Measurements from ENCODE around the gene E2F4.
A peak's percentile ranks its signal among the peaks of the same experiment; 100 is the strongest.

E2F4 gene

DNA sequence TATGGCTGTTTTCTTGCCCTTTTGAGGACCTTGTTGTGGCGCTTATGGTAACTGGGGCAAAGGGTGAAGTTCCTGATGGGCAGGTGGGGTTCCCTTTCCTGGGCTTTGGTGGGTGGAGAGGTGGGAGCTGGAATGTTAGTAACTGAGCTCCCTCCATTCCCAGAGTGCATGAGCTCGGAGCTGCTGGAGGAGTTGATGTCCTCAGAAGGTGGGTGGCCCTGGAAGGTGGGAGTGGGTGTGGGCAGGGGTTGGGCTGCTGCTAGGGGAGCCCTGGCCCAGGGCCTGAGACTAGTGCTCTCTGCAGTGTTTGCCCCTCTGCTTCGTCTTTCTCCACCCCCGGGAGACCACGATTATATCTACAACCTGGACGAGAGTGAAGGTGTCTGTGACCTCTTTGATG is 5.7 kb downstream of the E2F4 start:
- DNase-seq (ENCODE audit: insufficient read length, low spot score) = no peak
- TF ChIP-seq PAX5 (IDR thresholded peaks at IDR 0.05; ENCODE audit: insufficient read depth, low read length, severe bottlenecking) (no peak), POLR2AphosphoS5 (IDR thresholded peaks at IDR 0.05; ENCODE audit: low read depth, low read length) (0 out of 2 replicates have a peak, but pooled peaks have one; percentile 49)
- FAIRE-seq = no peak

DNA sequence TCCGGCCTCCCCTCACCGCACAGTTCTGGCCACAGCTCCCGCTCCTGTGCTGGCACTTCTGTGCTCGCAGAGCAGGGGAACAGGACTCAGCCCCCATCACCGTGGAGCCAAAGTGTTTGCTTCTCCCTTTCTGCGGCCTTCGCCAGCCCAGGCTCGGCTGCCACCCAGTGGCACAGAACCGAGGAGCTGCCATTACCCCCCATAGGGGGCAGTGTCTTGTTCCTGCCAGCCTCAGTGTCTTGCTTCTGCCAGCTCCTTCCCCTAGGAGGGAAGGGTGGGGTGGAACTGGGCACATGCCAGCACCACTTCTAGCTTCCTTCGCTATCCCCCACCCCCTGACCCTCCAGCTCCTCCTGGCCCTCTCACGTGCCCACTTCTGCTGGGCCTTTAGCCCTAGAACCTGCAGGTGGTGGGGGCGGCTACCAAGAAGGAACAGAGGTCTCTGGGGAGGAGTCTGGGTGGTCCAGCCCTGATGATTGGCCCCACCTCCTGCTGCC is 6.3 kb downstream of the E2F4 start:
- no peak for TF ChIP-seq POLR2A (IDR thresholded peaks at IDR 0.05; ENCODE audit: low read depth, low read length)
- no peak for TF ChIP-seq TAF1 (IDR thresholded peaks at IDR 0.05; ENCODE audit: low read depth, low read length)
- no peak for TF ChIP-seq PAX5 (IDR thresholded peaks at IDR 0.05; ENCODE audit: insufficient read depth, low read length, severe bottlenecking)
- TF ChIP-seq POU2F2 (IDR thresholded peaks at IDR 0.05; ENCODE audit: low read depth, low read length) = no peak
- no peak for TF ChIP-seq SPI1 (IDR thresholded peaks at IDR 0.05; ENCODE audit: low read depth, low read length)
- TF ChIP-seq POLR2AphosphoS5 (IDR thresholded peaks at IDR 0.05; ENCODE audit: low read depth, low read length) = no peak
- DNase-seq (ENCODE audit: insufficient read length, low spot score) = no peak
- no peak for FAIRE-seq

DNA sequence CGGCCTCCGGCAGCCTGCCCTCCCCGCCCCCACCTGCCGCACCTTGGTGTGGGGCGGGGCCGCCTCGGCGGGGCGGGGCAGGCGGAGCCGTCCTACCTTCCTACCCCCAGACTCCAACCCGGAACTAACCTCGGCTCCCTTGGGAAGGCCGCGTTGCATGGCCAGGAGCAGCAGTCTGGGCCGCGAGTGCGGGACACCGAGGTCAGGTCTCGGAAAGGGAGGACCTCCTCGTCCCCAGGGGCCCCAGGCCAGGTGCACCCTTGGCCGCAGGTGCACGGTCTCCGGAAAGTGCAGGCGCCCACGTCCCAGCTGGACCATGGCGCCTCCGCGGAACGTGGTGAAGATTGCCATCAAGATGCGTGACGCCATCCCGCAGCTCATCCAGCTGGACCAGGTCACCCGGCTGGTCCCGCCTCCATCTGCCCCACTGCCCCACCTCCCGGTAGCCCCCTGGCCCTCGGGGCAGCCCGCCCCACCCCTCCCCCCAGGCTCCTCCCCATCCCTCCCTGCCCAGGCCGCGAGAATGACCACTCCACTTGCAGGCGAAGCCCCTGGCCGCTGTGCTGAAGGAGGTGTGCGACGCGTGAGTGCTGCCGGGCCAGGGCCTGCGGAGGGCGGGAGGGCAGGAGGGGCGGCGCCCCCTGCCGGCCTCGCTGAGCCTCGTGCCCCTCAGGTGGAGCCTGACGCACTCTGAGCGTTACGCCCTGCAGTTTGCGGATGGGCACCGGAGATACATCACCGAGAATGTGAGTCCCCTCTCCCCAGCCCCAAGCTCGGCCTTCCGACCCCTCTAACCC is 7.3 kb downstream of the E2F4 start, which contains the start of gene ELMO3:
ELMO3 (plus strand) TSS at position 121 of the 797 bp plus-strand sequence; CDS start at position 317, 196 bp downstream.
- TF ChIP-seq POU2F2 (IDR thresholded peaks at IDR 0.05; ENCODE audit: low read depth, low read length) = no peak
- no peak for DNase-seq (ENCODE audit: insufficient read length, low spot score)
- FAIRE-seq = peak; percentile 90

DNA sequence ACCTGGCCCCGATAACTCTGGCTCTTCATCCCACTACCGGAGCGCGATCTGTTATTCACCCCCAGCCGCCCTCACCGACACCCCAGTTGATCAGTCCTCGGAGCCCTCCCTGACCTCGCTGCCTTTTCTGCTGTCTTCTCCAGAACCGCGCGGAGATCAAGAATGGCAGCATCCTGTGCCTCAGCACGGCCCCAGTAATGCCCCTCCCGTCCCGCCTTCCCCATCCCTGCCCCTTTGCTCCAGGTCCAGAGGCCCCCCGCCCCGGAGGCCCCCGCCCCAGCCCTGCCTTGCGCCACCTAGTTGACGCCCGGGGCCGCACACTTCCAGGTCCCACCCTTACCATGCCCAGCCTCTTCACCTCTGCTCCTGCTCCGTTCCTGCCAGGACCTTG is 7.8 kb downstream of the E2F4 start:
- no peak for TF ChIP-seq POLR2A (IDR thresholded peaks at IDR 0.05; ENCODE audit: low read depth, low read length)
- no peak for DNase-seq (ENCODE audit: insufficient read length, low spot score)
- FAIRE-seq = no peak

DNA sequence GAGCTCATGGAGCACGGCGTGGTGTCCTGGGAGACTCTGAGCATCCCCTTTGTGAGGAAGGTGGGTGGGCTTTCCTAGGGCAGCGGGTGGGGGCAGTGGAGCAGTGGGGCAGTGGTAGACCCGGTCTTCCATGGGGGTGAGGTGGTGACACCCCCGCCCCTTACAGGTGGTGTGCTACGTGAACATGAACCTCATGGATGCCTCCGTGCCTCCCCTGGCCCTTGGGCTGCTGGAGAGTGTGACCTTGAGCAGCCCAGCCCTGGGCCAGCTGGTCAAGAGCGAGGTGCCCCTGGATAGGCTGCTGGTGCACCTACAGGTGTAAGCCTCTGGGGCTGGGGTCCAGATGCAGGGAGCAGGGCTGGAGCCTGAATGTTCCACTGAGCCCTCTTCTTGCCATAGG is 8.5 kb downstream of the E2F4 start:
- no peak for DNase-seq (ENCODE audit: insufficient read length, low spot score)
- TF ChIP-seq POLR2A (IDR thresholded peaks at IDR 0.05; ENCODE audit: low read depth, low read length) = no peak
- no peak; the same call in 1 of the 2 replicates for TF ChIP-seq POLR2AphosphoS5 (IDR thresholded peaks at IDR 0.05; ENCODE audit: low read depth, low read length)
- no peak for TF ChIP-seq TAF1 (IDR thresholded peaks at IDR 0.05; ENCODE audit: low read depth, low read length)
- no peak for TF ChIP-seq PAX5 (IDR thresholded peaks at IDR 0.05; ENCODE audit: insufficient read depth, low read length, severe bottlenecking)
- TF ChIP-seq POU2F2 (IDR thresholded peaks at IDR 0.05; ENCODE audit: low read depth, low read length) = no peak
- no peak for TF ChIP-seq SPI1 (IDR thresholded peaks at IDR 0.05; ENCODE audit: low read depth, low read length)
- no peak for FAIRE-seq

DNA sequence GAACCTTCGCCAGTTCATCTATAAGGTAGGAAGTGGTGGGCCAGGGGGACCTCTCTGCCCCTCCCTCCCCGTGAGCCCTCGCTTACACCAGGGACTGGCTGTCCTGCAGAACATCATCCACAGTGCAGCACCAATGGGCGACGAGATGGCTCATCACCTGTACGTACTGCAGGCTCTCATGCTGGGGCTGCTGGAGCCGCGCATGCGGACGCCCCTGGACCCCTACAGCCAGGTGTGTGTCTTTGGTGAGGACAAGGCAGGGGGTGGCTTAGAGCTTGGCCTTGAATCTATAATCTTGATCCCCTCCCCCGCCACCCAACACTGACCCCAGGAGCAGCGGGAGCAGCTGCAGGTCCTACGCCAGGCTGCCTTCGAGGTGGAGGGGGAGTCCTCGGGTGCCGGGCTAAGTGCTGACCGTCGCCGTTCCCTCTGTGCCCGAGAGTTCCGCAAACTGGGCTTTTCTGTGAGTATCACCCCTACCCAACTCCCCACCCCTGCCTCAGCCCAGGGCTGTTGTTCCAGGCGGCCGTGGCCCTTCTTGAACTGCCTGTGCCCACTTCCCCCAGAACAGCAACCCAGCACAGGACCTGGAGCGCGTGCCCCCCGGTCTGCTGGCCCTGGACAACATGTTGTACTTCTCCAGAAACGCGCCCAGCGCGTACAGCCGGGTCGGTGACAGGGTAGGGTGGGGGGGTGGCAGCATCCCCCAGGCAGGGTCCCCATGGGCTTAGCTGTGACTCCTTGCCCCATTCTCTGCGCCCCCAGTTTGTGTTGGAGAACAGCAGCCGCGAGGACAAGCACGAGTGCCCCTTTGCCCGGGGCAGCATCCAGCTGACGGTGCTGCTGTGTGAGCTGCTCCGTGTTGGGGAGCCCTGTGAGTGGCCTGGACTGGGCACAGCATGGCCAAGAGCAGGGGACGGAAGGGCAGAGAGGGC is 9.7 kb downstream of the E2F4 start:
- no peak for FAIRE-seq
- no peak for DNase-seq (ENCODE audit: insufficient read length, low spot score)
- no peak for TF ChIP-seq POLR2AphosphoS5 (IDR thresholded peaks at IDR 0.05; ENCODE audit: low read depth, low read length)

DNA sequence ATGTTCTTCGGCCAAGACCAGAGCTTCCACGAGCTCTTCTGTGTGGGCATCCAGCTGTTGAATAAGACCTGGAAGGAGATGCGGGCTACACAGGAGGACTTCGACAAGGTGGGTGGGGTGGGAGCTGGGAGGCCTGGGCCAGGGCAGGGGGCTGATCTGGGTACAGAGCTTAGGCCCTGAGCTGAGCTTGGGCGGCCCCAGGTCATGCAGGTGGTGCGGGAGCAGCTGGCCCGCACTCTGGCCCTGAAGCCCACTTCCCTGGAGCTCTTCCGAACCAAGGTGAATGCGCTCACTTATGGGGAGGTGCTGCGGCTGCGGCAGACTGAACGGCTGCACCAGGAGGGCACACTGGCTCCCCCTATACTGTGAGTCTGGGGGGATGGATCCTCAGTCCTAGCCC is 10.5 kb downstream of the E2F4 start:
- FAIRE-seq (no peak), DNase-seq (ENCODE audit: insufficient read length, low spot score) (no peak)
- TF ChIP-seq SPI1 (IDR thresholded peaks at IDR 0.05; ENCODE audit: low read depth, low read length) (no peak), POU2F2 (IDR thresholded peaks at IDR 0.05; ENCODE audit: low read depth, low read length) (no peak), PAX5 (IDR thresholded peaks at IDR 0.05; ENCODE audit: insufficient read depth, low read length, severe bottlenecking) (no peak), POLR2A (IDR thresholded peaks at IDR 0.05; ENCODE audit: low read depth, low read length) (no peak), TAF1 (IDR thresholded peaks at IDR 0.05; ENCODE audit: low read depth, low read length) (no peak), POLR2AphosphoS5 (IDR thresholded peaks at IDR 0.05; ENCODE audit: low read depth, low read length) (no peak)

DNA sequence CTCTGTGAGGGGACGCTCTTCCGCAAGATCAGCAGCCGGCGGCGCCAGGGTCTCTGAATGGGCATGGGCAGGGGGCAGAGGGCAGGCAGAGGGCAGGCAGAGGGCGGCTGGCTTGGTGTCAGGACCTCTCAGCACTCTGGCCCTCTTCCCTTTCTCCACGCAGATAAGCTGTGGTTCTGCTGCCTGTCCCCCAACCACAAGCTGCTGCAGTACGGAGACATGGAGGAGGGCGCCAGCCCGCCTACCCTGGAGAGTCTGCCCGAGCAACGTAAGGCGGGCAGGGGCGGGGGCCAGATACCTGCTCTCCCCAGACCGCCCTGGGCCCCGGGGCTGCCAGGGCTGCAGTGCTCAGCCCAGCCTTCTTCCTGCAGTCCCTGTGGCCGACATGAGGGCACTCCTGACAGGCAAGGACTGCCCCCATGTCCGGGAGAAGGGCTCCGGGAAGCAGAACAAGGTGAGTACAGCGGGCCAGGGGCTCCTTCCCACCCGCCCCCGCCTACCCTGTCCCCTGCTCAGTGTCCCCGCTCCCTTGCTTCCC is 11.1 kb downstream of the E2F4 start:
- TF ChIP-seq SPI1 (IDR thresholded peaks at IDR 0.05; ENCODE audit: low read depth, low read length) (no peak), PAX5 (IDR thresholded peaks at IDR 0.05; ENCODE audit: insufficient read depth, low read length, severe bottlenecking) (no peak), POLR2AphosphoS5 (IDR thresholded peaks at IDR 0.05; ENCODE audit: low read depth, low read length) (no peak), POLR2A (IDR thresholded peaks at IDR 0.05; ENCODE audit: low read depth, low read length) (no peak)
- DNase-seq (ENCODE audit: insufficient read length, low spot score) (no peak), FAIRE-seq (no peak)

DNA sequence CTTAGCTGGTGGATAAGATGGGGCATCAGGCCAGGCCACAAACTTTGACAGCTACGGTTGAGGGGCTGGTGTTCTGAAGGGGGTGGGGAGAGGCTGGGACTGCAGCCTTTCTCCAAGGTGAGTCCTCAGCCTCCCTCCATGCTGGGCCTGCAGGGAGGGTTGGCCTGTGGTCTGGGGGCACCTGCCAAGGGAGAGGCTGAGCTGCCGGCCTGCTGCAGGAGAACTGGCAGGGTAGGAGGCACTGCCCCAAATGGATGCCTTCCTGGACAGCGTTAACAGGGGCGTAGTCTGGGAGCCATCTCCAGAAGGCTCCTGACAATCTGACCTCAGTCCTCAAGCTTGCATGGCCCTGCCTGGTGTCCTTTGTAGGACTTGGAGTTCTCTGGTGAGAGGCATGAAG is 12.1 kb downstream of the E2F4 start:
- DNase-seq (ENCODE audit: insufficient read length, low spot score) (no peak), FAIRE-seq (no peak)
- TF ChIP-seq SPI1 (IDR thresholded peaks at IDR 0.05; ENCODE audit: low read depth, low read length) (no peak), POLR2A (IDR thresholded peaks at IDR 0.05; ENCODE audit: low read depth, low read length) (no peak), PAX5 (IDR thresholded peaks at IDR 0.05; ENCODE audit: insufficient read depth, low read length, severe bottlenecking) (no peak), POU2F2 (IDR thresholded peaks at IDR 0.05; ENCODE audit: low read depth, low read length) (no peak), TAF1 (IDR thresholded peaks at IDR 0.05; ENCODE audit: low read depth, low read length) (no peak), POLR2AphosphoS5 (IDR thresholded peaks at IDR 0.05; ENCODE audit: low read depth, low read length) (no peak)
